Bronchial epithelial cell (primary cell): Measurements from ENCODE around the gene RASD2. TPM values are rescaled to one million over a fixed set of nuclear protein-coding genes. Genes with fewer than 3 reads are reported as not detected.

Experiments
- DNase-seq: peaks from one replicate; pipeline ENCODE4 v3.0.0-alpha.2; 2010; ENCODE audit warnings: low read depth
- FAIRE-seq: peaks from 2 replicates; lab custom pipeline; 2011; peaks lifted over from hg19 to GRCh38; lab: Jason Lieb, UNC
- H3K27me3 ChIP-seq: 2 replicates; pipeline ENCODE4 v1.5.1; 2011; ENCODE audit warnings: low read length; ENCODE audit not compliant: control insufficient read depth, insufficient read depth
- H3K36me3 ChIP-seq: 2 replicates; pipeline ENCODE4 v1.5.1; 2011; ENCODE audit warnings: low read length; ENCODE audit not compliant: control insufficient read depth, insufficient read depth
- H3K4me3 ChIP-seq: 2 replicates; pipeline ENCODE4 v1.5.1; 2011; ENCODE audit warnings: mild to moderate bottlenecking, low read depth, low read length, control low read depth
- CTCF ChIP-seq: IDR thresholded peaks from 2 replicates; pipeline ENCODE4 v1.5.1; 2011; ENCODE audit warnings: mild to moderate bottlenecking, moderate library complexity, low read length, control low read depth, inconsistent platforms; ENCODE audit not compliant: insufficient read depth, severe bottlenecking
- total RNA-seq: library from RNA; depleted of rRNA; stranded (reverse); fragments of >200 nt; gene quantifications from 2 replicates; pipeline ENCODE4 v1.2.1, GENCODE V29; 2014

The RASD2 gene
- total RNA-seq, 1 donor from 2014 or later: 0.26 TPM

DNA sequence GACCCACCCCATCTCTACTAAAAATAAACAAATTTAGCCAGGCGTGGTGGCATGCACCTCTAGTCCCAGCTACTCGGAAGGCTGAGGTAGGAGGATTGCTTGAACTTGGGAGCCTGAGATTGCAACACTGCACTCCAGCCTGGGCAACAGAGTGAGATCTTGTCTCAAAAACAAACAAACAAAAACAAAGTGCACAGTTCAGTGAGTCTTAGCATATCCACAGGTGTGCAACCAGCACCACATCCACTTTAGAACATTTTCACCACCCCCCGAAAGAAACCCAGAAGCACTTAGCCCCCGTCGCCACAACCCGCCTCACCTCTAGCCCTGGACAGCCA lies 49.1 kb downstream of the RASD2 start:
- no peak for DNase-seq
- no peak for FAIRE-seq
- no peaks in the 10 kb centered on the region for H3K27me3 ChIP-seq
- H3K4me3 ChIP-seq: no peak overlapping the region
- no peak for TF ChIP-seq CTCF
- H3K36me3 ChIP-seq: no peaks in the 10 kb centered on the region

GRCh38 chr22:35590634-35591295 lies 50.1 kb downstream of the RASD2 start:
- no peak for TF ChIP-seq CTCF
- Histone ChIP-seq H3K36me3 (no peaks in the 10 kb centered on the region), H3K27me3 (no peaks in the 10 kb centered on the region), H3K4me3 (no peak overlapping the region)
- FAIRE-seq (no peak), DNase-seq (no peak)

DNA sequence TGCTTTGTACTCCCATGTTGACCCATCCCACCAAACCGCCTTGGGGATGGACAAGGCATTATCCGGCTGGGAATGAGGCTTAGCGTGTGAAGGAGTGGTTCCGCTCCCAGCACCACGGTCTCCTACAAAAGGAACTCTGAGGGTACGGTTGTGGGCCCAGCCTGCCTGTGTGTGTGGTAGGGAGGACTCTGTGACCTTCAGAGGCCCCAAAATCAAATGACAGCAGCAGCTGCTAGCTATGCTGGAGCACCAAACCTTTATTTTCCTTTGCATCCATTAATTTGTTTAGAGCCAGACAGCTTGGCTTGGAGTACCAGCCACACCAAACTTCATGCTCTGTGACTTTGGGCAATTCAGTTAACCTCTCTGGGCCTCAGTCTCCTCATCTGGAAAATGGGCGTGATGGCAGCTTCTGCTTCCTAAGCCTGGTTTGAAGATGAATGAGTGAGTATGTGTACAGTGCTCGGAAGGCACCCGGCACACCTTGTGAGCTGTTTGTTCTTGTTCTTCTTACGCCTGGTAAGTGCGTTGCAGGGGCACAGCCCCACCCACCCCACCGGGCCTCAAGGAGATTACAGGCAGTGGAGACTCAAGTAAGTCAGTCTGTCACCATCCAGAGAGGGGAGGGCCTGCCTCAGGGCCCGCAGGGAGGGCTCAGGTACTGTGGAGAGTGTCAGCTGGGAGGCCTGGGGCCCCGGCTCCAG lies 51.2 kb downstream of the RASD2 start:
- TF ChIP-seq CTCF: no peak
- H3K36me3 ChIP-seq: no peaks in the 10 kb centered on the region
- H3K27me3 ChIP-seq: no peaks in the 10 kb centered on the region
- FAIRE-seq (no peak), DNase-seq (no peak)
- H3K4me3 ChIP-seq: no peak overlapping the region

- TF ChIP-seq CTCF: no peak
- Histone ChIP-seq H3K4me3 (no peak overlapping the region), H3K36me3 (no peaks in the 10 kb centered on the region), H3K27me3 (no peaks in the 10 kb centered on the region)
- no peak for DNase-seq
- FAIRE-seq: no peak
These were observed 51.9 kb downstream of the RASD2 start for GRCh38 chr22:35592418-35592967.

DNA sequence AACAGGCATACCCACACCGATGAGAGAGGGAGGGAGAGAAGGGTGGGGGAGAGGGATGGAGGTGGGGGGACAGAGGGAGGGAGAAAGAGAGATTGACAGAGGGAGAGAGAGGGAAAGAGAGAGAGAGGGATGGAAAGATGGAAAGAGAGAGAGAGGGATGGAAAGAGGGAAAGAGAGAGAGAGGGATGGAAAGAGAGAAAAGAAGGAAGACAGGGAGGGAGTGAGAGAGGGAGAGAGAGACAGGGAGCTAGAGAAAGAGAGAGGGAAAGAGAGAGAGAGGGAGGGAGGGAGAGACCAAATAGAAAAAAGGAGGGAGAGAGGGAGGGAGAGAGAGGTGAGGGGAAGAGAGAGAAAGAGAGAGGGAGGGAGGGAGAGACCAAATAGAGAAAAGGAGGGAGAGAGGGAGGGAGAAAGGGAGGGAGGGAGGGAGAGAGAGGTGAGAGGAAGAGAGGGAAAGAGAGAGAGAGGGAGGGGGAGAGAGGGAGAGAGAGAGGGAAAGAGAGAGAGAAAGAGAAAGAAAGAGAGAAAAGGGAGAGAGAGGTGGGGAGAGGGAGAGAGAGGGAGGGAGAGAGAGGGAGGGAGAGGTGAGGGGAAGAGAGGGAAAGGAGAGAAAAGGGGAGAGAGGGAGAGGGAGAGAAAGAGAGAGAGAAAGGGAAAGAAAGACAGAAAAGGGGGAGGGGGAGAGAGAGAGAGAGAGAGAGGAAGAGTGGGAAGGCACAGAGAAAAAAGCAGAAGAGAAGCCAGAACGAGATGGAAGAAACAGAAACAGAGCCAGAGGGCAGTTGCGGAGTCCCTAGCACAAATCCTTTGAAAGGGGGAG lies 52.6 kb downstream of the RASD2 start:
- Histone ChIP-seq H3K27me3 (no peaks in the 10 kb centered on the region), H3K4me3 (no peak overlapping the region), H3K36me3 (no peaks in the 10 kb centered on the region)
- DNase-seq: no peak
- no peak for TF ChIP-seq CTCF
- no peak for FAIRE-seq
